ENCODE measurements around the gene ACVR2A. TPM values are rescaled to one million over a fixed set of nuclear protein-coding genes. Genes with fewer than 3 reads are reported as not detected.

ACVR2A gene
- total and polyA plus RNA-seq, 9 of the 15 experiments (the other 6 are each of a cell fraction or from before 2014, with no cell fraction given), result 1.2 to 3.9 (median 2.4) TPM

GRCh38 chr2:147862859-147863516 lies 18.2 kb downstream of the ACVR2A start (continued):
- peak; percentile 50; the same call in 1 of the 2 replicates for TF ChIP-seq C11orf30 (IDR thresholded peaks at IDR 0.05; ENCODE audit: low read depth)
- no peak for TF ChIP-seq ARNT (IDR thresholded peaks at IDR 0.05)
- TF ChIP-seq CHCHD3 (CRISPR knock-in tag; IDR thresholded peaks at IDR 0.05), result no peak
- TF ChIP-seq CTBP1 (IDR thresholded peaks at IDR 0.05; ENCODE audit: borderline replicate concordance), result no peak

GRCh38 chr2:147863835-147864234 lies 19.0 kb downstream of the ACVR2A start:
- Histone ChIP-seq H2AFZ (ENCODE audit: low read depth, low read length) (no peak overlapping the region), H3K27ac (ENCODE audit: extremely low read depth, low read depth, low read length) (no peak overlapping the region), H3K9ac (ENCODE audit: insufficient read depth in 1 of 2, low read depth in 2 of 2, low read length in 2 of 2) (no peak overlapping the region), H3K4me3 (no peak overlapping the region), H3K4me1 (replicated peaks in 1 of 2; ENCODE audit: control insufficient read depth in 2 of 2, insufficient read depth in 2 of 2, low read length in 2 of 2) (no peaks in the 10 kb centered on the region), H3K36me3 (ENCODE audit: control insufficient read depth, insufficient read depth, low read length) (no peaks in the 10 kb centered on the region), H3K9me1 (ENCODE audit: control insufficient read depth, insufficient read depth, low read length) (no peaks in the 10 kb centered on the region), H3K79me2 (ENCODE audit: control insufficient read depth, insufficient read depth, low read length) (no peaks in the 10 kb centered on the region), H3K27me3 (ENCODE audit: control insufficient read depth in 2 of 2, insufficient read depth in 2 of 2, low read length in 2 of 2) (no peaks in the 10 kb centered on the region), H3K4me2 (ENCODE audit: insufficient read depth, low read length) (no peak overlapping the region), H4K20me1 (replicated peaks; ENCODE audit: control insufficient read depth, insufficient read depth, low read length) (no peaks in the 10 kb centered on the region), H3K9me3 (replicated peaks; ENCODE audit: control insufficient read depth, insufficient read depth, low read depth, low read length) (no peaks in the 10 kb centered on the region)
- POLR2A ChIA-PET, result no interaction called here
- BruUV-seq (replicated peaks), result no TSS peak
- intact Hi-C loops (cut with micrococcal nuclease) (no loop called here), in situ Hi-C loops (cut with MboI) (no loop called here)
- no peak for FAIRE-seq
- no peak for DNase-seq (ENCODE audit: extremely low read depth in 1 of 4, low spot score in 3 of 4)
- ATAC-seq, result no peak
- WGBS (ENCODE audit: insufficient coverage, low coverage, missing lambda C conversion rate), result 7% methylated on average over 1 of the region's 1 CpG
- CTCF ChIA-PET (ENCODE audit: low intra/inter-chr PET ratio), result no interaction called here
- no peak for TF ChIP-seq UBTF (IDR thresholded peaks at IDR 0.05; ENCODE audit: borderline replicate concordance in 1 of 2, low read depth in 2 of 2, low read length in 2 of 2)
- TF ChIP-seq SIRT6 (IDR thresholded peaks at IDR 0.05; ENCODE audit: low read depth, low read length), result no peak
- no peak for TF ChIP-seq ZBTB2 (IDR thresholded peaks at IDR 0.05)
- TF ChIP-seq ZNF3 (CRISPR knock-in tag; IDR thresholded peaks at IDR 0.05), result no peak
- no peak for TF ChIP-seq YBX1 (IDR thresholded peaks at IDR 0.05)
